GM23338 (cell line): ENCODE data around the gene TMEM178B. TPM values are rescaled to one million over a fixed set of nuclear protein-coding genes. Genes with fewer than 3 reads are reported as not detected.

Experiments used
- ATAC-seq: fragments of 200-7000 bp; cut with Tn5 transposase; 3 replicates; pipeline ENCODE4 v1.9.1; 2020
- DNase-seq: peaks from one replicate; pipeline ENCODE4 v3.0.0-alpha.2; 2015; ENCODE audit warnings: low spot score
- H2AFZ ChIP-seq: fragments of 200-600 bp; sonication (generic); 2 replicates; pipeline ENCODE4 v1.8.0; 2016; ENCODE audit warnings: antibody characterized with exemption, mild to moderate bottlenecking, moderate library complexity
- H3F3A ChIP-seq: fragments of 200-600 bp; sonication (generic); replicated peaks from 2 replicates; pipeline ENCODE4 v1.8.0; 2017; ENCODE audit warnings: antibody characterized with exemption, mixed run types, low read depth
- H3K27ac ChIP-seq: fragments of 200-600 bp; sonication (generic); 2 replicates; pipeline ENCODE4 v1.6.1; 2016; ENCODE audit warnings: low read depth
- H3K27me3 ChIP-seq: fragments of 200-600 bp; sonication (generic); 2 replicates; pipeline ENCODE4 v1.8.0; 2016; ENCODE audit warnings: mild to moderate bottlenecking, mixed run types, moderate library complexity; ENCODE audit not compliant: insufficient read depth
- H3K36me3 ChIP-seq: fragments of 200-600 bp; sonication (generic); 2 replicates; pipeline ENCODE4 v1.8.0; 2016; ENCODE audit warnings: mild to moderate bottlenecking; ENCODE audit not compliant: insufficient read depth
- H3K4me1 ChIP-seq: fragments of 200-600 bp; sonication (generic); 2 replicates; pipeline ENCODE4 v1.8.0; 2016; ENCODE audit warnings: mild to moderate bottlenecking, moderate library complexity; ENCODE audit not compliant: insufficient read depth
- H3K4me2 ChIP-seq: fragments of 200-600 bp; sonication (generic); 2 replicates; pipeline ENCODE4 v1.7.1; 2017; ENCODE audit warnings: mixed run types
- H3K4me3 ChIP-seq: fragments of 200-600 bp; sonication (generic); 2 replicates; pipeline ENCODE4 v1.6.1; 2016; ENCODE audit warnings: mixed run types
- H3K79me2 ChIP-seq: fragments of 200-600 bp; sonication (generic); replicated peaks from 2 replicates; pipeline ENCODE4 v1.8.0; 2017; ENCODE audit warnings: mild to moderate bottlenecking; ENCODE audit not compliant: insufficient read depth
- H3K9me2 ChIP-seq: fragments of 200-600 bp; sonication (generic); 2 replicates; pipeline ENCODE4 v1.8.0; 2017; ENCODE audit not compliant: insufficient read depth
- H4K20me1 ChIP-seq: fragments of 200-600 bp; sonication (generic); replicated peaks from 2 replicates; pipeline ENCODE4 v1.8.0; 2017; ENCODE audit warnings: mild to moderate bottlenecking; ENCODE audit not compliant: insufficient read depth
- H3K27ac Mint-ChIP-seq: 2 replicates; pipeline ENCODE4 v1.8.0; 2020; ENCODE audit warnings: inconsistent platforms, mild to moderate bottlenecking, moderate library complexity, mixed read lengths
- H3K27me3 Mint-ChIP-seq: 3 replicates; pipeline ENCODE4 v1.8.0; 2022; ENCODE audit warnings: low read depth, mild to moderate bottlenecking, moderate library complexity, mixed read lengths, inconsistent platforms; ENCODE audit not compliant: insufficient read depth, poor library complexity
- H3K36me3 Mint-ChIP-seq: 3 replicates; pipeline ENCODE4 v1.8.0; 2021; ENCODE audit warnings: low read depth, mild to moderate bottlenecking, inconsistent platforms, moderate library complexity, mixed read lengths
- H3K4me1 Mint-ChIP-seq: 3 replicates; pipeline ENCODE4 v1.8.0; 2020; ENCODE audit warnings: mild to moderate bottlenecking, inconsistent platforms, mixed read lengths
- H3K4me3 Mint-ChIP-seq: 3 replicates; pipeline ENCODE4 v1.8.0; 2021; ENCODE audit warnings: moderate library complexity, mild to moderate bottlenecking, inconsistent platforms, mixed read lengths
- H3K9me3 Mint-ChIP-seq: 3 replicates; pipeline ENCODE4 v1.8.0; 2020; ENCODE audit warnings: moderate library complexity, mild to moderate bottlenecking, inconsistent platforms, mixed read lengths
- CREB1 ChIP-seq: fragments of 250-450 bp; sonication (Bioruptor Pico); IDR thresholded peaks from 2 replicates; pipeline ENCODE4 v1.5.0; 2020; ENCODE audit warnings: low read depth, mild to moderate bottlenecking, moderate library complexity
- EZH2 ChIP-seq: fragments of 200-600 bp; sonication (generic); IDR thresholded peaks from one replicate; pipeline ENCODE4 v1.8.0; 2017; ENCODE audit warnings: antibody characterized with exemption, mild to moderate bottlenecking, low read depth; ENCODE audit not compliant: unreplicated experiment
- EZH2phosphoT487 ChIP-seq: fragments of 200-600 bp; sonication (generic); IDR thresholded peaks from one replicate; pipeline ENCODE4 v1.8.1; 2018; ENCODE audit warnings: antibody characterized with exemption; ENCODE audit not compliant: unreplicated experiment
- JUNB ChIP-seq: IDR thresholded peaks from one replicate; pipeline ENCODE4 v1.6.1; 2016; ENCODE audit warnings: antibody characterized with exemption; ENCODE audit not compliant: unreplicated experiment
- NANOG ChIP-seq: IDR thresholded peaks from 2 replicates; pipeline ENCODE4 v1.6.1; 2016; ENCODE audit warnings: antibody characterized with exemption, borderline replicate concordance
- POLR2AphosphoS5 ChIP-seq: IDR thresholded peaks from 2 replicates; pipeline ENCODE4 v1.6.1; 2016; ENCODE audit warnings: antibody characterized with exemption, low read depth
- STAT1 ChIP-seq: IDR thresholded peaks from one replicate; pipeline ENCODE4 v1.6.1; 2016; ENCODE audit warnings: antibody characterized with exemption; ENCODE audit not compliant: unreplicated experiment
- ZNF114 ChIP-seq: fragments of 250-450 bp; sonication (Bioruptor Pico); IDR thresholded peaks from 2 replicates; pipeline ENCODE4 v1.5.0; 2020; ENCODE audit warnings: mild to moderate bottlenecking, moderate library complexity
- ZNF331 ChIP-seq: fragments of 250-450 bp; sonication (Bioruptor Pico); IDR thresholded peaks from 2 replicates; pipeline ENCODE4 v1.5.0; 2020; ENCODE audit warnings: low read depth, mild to moderate bottlenecking, moderate library complexity
- polyA plus RNA-seq: library from polyadenylated mRNA; unstranded; fragments of >200 nt; fragmentation: Nextera tagmentation; extraction: Ambion mirVana; gene quantifications from 2 replicates; pipeline ENCODE4 v1.2.1, GENCODE V29; 2016
- total RNA-seq: library from RNA; depleted of rRNA; stranded (reverse); fragments of >200 nt; shearing (Covaris generic); gene quantifications from 2 replicates; pipeline ENCODE4 v1.2.3, GENCODE V29; 2014
- TF ChIP-seq, protein P1 (sequence below): IDR thresholded peaks from one replicate; pipeline ENCODE4 v1.6.1; 2018; ENCODE audit warnings: antibody characterized with exemption; ENCODE audit not compliant: unreplicated experiment
- TF ChIP-seq, protein P2 (sequence below), 2 experiments: fragments of 200-600 bp in 1 of 2; sonication (generic) in 1 of 2; conservative IDR thresholded peaks; 2 replicates each; pipeline versions ENCODE4 v1.5.1 to v1.6.1; 2016 to 2017; ENCODE audit warnings: antibody characterized with exemption in 2 of 2, low read depth in 2 of 2, mild to moderate bottlenecking in 2 of 2, moderate library complexity in 1 of 2
- TF ChIP-seq, protein P3 (sequence below): IDR thresholded peaks from 2 replicates; pipeline ENCODE4 v1.6.1; 2016; ENCODE audit warnings: antibody characterized with exemption
- TF ChIP-seq, protein P4 (sequence below): fragments of 250-450 bp; sonication (Bioruptor Pico); IDR thresholded peaks from 2 replicates; pipeline ENCODE4 v1.5.0; 2020; ENCODE audit warnings: mild to moderate bottlenecking, moderate library complexity

TMEM178B gene
- total and polyA plus RNA-seq, 2 experiments from 2014 or later: 4.9 to 15.6 TPM

DNA sequence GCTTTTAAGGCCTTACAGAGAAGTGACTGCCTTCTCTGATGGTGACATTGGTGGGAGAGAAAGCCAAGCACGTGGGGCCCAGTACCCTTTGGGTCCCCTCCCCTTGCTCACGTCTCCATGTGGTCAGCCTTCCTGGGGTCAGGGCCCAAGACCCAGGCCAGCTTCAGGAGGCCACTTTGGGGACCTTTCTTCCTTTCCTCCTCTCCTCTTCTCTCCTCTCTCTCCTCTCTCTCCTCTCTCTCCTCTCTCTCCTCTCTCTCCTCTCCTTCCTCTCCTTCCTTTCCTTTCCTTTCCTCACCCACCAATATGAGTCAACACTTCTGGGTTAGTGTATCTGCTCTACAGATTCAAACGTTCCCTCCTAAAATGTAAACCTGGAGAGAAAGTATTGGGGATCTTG is 380.5 kb downstream of the TMEM178B start:
- no peaks in the 10 kb centered on the region for H3K36me3 Mint-ChIP-seq
- peaks cover 9% of the 10 kb centered on the region for H3K27me3 Mint-ChIP-seq
- DNase-seq (no peak), ATAC-seq (no peak)
- H3K4me1 ChIP-seq: no peaks in the 10 kb centered on the region
- no peak overlapping the region for H2AFZ ChIP-seq
- H3K9me2 ChIP-seq: peaks cover 5% of the 10 kb centered on the region
- no peak overlapping the region for H3K4me2 ChIP-seq
- H3K4me3 ChIP-seq: no peak overlapping the region
- H4K20me1 ChIP-seq: no peaks in the 10 kb centered on the region
- no peak for TF ChIP-seq STAT1
- TF ChIP-seq, protein P1, sequence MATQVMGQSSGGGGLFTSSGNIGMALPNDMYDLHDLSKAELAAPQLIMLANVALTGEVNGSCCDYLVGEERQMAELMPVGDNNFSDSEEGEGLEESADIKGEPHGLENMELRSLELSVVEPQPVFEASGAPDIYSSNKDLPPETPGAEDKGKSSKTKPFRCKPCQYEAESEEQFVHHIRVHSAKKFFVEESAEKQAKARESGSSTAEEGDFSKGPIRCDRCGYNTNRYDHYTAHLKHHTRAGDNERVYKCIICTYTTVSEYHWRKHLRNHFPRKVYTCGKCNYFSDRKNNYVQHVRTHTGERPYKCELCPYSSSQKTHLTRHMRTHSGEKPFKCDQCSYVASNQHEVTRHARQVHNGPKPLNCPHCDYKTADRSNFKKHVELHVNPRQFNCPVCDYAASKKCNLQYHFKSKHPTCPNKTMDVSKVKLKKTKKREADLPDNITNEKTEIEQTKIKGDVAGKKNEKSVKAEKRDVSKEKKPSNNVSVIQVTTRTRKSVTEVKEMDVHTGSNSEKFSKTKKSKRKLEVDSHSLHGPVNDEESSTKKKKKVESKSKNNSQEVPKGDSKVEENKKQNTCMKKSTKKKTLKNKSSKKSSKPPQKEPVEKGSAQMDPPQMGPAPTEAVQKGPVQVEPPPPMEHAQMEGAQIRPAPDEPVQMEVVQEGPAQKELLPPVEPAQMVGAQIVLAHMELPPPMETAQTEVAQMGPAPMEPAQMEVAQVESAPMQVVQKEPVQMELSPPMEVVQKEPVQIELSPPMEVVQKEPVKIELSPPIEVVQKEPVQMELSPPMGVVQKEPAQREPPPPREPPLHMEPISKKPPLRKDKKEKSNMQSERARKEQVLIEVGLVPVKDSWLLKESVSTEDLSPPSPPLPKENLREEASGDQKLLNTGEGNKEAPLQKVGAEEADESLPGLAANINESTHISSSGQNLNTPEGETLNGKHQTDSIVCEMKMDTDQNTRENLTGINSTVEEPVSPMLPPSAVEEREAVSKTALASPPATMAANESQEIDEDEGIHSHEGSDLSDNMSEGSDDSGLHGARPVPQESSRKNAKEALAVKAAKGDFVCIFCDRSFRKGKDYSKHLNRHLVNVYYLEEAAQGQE: no peak
- no peak for TF ChIP-seq EZH2phosphoT487
- TF ChIP-seq, protein P2, sequence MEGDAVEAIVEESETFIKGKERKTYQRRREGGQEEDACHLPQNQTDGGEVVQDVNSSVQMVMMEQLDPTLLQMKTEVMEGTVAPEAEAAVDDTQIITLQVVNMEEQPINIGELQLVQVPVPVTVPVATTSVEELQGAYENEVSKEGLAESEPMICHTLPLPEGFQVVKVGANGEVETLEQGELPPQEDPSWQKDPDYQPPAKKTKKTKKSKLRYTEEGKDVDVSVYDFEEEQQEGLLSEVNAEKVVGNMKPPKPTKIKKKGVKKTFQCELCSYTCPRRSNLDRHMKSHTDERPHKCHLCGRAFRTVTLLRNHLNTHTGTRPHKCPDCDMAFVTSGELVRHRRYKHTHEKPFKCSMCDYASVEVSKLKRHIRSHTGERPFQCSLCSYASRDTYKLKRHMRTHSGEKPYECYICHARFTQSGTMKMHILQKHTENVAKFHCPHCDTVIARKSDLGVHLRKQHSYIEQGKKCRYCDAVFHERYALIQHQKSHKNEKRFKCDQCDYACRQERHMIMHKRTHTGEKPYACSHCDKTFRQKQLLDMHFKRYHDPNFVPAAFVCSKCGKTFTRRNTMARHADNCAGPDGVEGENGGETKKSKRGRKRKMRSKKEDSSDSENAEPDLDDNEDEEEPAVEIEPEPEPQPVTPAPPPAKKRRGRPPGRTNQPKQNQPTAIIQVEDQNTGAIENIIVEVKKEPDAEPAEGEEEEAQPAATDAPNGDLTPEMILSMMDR (conservative IDR thresholded peaks at IDR 0.05; ENCODE audit: low read depth in 2 of 2): no peak
- no peak for TF ChIP-seq ZNF331 (CRISPR knock-in tag)
- TF ChIP-seq, protein P3, sequence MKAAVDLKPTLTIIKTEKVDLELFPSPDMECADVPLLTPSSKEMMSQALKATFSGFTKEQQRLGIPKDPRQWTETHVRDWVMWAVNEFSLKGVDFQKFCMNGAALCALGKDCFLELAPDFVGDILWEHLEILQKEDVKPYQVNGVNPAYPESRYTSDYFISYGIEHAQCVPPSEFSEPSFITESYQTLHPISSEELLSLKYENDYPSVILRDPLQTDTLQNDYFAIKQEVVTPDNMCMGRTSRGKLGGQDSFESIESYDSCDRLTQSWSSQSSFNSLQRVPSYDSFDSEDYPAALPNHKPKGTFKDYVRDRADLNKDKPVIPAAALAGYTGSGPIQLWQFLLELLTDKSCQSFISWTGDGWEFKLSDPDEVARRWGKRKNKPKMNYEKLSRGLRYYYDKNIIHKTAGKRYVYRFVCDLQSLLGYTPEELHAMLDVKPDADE: no peak
- TF ChIP-seq NANOG: no peak
- no peak for TF ChIP-seq ZNF114 (CRISPR knock-in tag)
- TF ChIP-seq, protein P4, sequence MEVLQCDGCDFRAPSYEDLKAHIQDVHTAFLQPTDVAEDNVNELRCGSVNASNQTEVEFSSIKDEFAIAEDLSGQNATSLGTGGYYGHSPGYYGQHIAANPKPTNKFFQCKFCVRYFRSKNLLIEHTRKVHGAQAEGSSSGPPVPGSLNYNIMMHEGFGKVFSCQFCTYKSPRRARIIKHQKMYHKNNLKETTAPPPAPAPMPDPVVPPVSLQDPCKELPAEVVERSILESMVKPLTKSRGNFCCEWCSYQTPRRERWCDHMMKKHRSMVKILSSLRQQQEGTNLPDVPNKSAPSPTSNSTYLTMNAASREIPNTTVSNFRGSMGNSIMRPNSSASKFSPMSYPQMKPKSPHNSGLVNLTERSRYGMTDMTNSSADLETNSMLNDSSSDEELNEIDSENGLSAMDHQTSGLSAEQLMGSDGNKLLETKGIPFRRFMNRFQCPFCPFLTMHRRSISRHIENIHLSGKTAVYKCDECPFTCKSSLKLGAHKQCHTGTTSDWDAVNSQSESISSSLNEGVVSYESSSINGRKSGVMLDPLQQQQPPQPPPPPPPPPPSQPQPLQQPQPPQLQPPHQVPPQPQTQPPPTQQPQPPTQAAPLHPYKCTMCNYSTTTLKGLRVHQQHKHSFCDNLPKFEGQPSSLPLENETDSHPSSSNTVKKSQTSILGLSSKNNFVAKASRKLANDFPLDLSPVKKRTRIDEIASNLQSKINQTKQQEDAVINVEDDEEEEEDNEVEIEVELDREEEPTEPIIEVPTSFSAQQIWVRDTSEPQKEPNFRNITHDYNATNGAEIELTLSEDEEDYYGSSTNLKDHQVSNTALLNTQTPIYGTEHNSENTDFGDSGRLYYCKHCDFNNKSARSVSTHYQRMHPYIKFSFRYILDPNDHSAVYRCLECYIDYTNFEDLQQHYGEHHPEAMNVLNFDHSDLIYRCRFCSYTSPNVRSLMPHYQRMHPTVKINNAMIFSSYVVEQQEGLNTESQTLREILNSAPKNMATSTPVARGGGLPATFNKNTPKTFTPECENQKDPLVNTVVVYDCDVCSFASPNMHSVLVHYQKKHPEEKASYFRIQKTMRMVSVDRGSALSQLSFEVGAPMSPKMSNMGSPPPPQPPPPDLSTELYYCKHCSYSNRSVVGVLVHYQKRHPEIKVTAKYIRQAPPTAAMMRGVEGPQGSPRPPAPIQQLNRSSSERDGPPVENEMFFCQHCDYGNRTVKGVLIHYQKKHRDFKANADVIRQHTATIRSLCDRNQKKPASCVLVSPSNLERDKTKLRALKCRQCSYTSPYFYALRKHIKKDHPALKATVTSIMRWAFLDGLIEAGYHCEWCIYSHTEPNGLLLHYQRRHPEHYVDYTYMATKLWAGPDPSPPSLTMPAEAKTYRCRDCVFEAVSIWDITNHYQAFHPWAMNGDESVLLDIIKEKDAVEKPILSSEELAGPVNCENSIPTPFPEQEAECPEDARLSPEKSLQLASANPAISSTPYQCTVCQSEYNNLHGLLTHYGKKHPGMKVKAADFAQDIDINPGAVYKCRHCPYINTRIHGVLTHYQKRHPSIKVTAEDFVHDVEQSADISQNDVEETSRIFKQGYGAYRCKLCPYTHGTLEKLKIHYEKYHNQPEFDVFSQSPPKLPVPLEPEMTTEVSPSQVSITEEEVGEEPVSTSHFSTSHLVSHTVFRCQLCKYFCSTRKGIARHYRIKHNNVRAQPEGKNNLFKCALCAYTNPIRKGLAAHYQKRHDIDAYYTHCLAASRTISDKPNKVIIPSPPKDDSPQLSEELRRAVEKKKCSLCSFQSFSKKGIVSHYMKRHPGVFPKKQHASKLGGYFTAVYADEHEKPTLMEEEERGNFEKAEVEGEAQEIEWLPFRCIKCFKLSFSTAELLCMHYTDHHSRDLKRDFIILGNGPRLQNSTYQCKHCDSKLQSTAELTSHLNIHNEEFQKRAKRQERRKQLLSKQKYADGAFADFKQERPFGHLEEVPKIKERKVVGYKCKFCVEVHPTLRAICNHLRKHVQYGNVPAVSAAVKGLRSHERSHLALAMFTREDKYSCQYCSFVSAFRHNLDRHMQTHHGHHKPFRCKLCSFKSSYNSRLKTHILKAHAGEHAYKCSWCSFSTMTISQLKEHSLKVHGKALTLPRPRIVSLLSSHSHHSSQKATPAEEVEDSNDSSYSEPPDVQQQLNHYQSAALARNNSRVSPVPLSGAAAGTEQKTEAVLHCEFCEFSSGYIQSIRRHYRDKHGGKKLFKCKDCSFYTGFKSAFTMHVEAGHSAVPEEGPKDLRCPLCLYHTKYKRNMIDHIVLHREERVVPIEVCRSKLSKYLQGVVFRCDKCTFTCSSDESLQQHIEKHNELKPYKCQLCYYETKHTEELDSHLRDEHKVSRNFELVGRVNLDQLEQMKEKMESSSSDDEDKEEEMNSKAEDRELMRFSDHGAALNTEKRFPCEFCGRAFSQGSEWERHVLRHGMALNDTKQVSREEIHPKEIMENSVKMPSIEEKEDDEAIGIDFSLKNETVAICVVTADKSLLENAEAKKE (CRISPR knock-in tag): no peak
- TF ChIP-seq EZH2: no peak
- TF ChIP-seq JUNB: no peak
- TF ChIP-seq POLR2AphosphoS5: no peak
- TF ChIP-seq CREB1 (CRISPR knock-in tag): no peak
- no peaks in the 10 kb centered on the region for H3F3A ChIP-seq
- no peaks in the 10 kb centered on the region for H3K4me1 Mint-ChIP-seq
- H3K36me3 ChIP-seq: no peaks in the 10 kb centered on the region
- no peaks in the 10 kb centered on the region for H3K79me2 ChIP-seq
- H3K27ac Mint-ChIP-seq: no peak overlapping the region
- no peaks in the 10 kb centered on the region for H3K27me3 ChIP-seq
- H3K4me3 Mint-ChIP-seq: no peak overlapping the region
- no peaks in the 10 kb centered on the region for H3K9me3 Mint-ChIP-seq
- H3K27ac ChIP-seq: no peak overlapping the region
